ENCODE results near the gene HERPUD1. TPM values are rescaled to one million over a fixed set of nuclear protein-coding genes. Genes with fewer than 3 reads are reported as not detected.

Gene HERPUD1
- total and polyA plus RNA-seq, 4 donors: 57.8 to 219 (median 118) TPM

DNA sequence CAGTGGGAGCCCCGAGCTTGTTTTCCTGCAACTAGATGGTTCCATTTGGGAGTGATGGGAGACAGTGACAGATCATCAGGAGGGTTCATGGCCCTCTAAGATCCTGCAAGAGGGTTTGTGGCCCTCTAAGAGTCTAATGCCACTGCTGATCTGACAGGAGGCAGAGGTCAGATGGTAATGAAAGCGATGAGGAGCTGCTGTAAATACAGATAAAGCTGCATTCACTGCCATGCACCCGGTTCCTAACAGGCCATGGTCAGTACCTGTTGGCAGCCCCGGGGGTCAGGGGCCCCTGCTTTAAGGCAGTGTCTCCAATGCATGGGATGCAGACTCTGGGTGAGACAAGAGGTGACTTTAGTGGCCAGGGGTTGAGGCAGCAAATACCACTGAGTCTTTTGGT is 36.1 kb upstream of the HERPUD1 start:
- H3K9me3 ChIP-seq (ENCODE audit: control insufficient read depth in 4 of 4, low read length in 3 of 4): no peaks in the 10 kb centered on the region
- no peaks in the 10 kb centered on the region for H3K36me3 ChIP-seq (ENCODE audit: control insufficient read depth in 4 of 4, insufficient read depth in 3 of 4, low read depth in 1 of 4, low read length in 3 of 4)
- DNase-seq (ENCODE audit: low spot score): no peak
- no peak overlapping the region for H3K4me3 ChIP-seq (ENCODE audit: low read depth in 1 of 3, low read length in 3 of 3)
- no peak overlapping the region for H3K27ac ChIP-seq (ENCODE audit: low read depth in 1 of 2, low read length in 2 of 2)
- H3K27me3 ChIP-seq (ENCODE audit: control insufficient read depth in 4 of 4, insufficient read depth in 4 of 4, low read length in 3 of 4): no peaks in the 10 kb centered on the region
- WGBS: 48% methylated on average over 4 of the region's 4 CpGs
- no peak for TF ChIP-seq GABPA (IDR thresholded peaks at IDR 0.05 in 1 of 2, conservative IDR thresholded peaks at IDR 0.05 in 1 of 2)
- peak in 1 of 2 donors; percentile 29 for TF ChIP-seq HNF4A (conservative IDR thresholded peaks at IDR 0.05)
- TF ChIP-seq, protein P1, sequence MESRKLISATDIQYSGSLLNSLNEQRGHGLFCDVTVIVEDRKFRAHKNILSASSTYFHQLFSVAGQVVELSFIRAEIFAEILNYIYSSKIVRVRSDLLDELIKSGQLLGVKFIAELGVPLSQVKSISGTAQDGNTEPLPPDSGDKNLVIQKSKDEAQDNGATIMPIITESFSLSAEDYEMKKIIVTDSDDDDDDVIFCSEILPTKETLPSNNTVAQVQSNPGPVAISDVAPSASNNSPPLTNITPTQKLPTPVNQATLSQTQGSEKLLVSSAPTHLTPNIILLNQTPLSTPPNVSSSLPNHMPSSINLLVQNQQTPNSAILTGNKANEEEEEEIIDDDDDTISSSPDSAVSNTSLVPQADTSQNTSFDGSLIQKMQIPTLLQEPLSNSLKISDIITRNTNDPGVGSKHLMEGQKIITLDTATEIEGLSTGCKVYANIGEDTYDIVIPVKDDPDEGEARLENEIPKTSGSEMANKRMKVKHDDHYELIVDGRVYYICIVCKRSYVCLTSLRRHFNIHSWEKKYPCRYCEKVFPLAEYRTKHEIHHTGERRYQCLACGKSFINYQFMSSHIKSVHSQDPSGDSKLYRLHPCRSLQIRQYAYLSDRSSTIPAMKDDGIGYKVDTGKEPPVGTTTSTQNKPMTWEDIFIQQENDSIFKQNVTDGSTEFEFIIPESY (IDR thresholded peaks at IDR 0.05): no peak
- no peak for TF ChIP-seq NR2F2 (IDR thresholded peaks at IDR 0.05)
- TF ChIP-seq FOXA1 (IDR thresholded peaks at IDR 0.05): no peak
- TF ChIP-seq SP1 (IDR thresholded peaks at IDR 0.05): no peak
- TF ChIP-seq RAD21 (IDR thresholded peaks at IDR 0.05): no peak
- no peak for TF ChIP-seq YY1 (IDR thresholded peaks at IDR 0.05)
- no peak for TF ChIP-seq HNF4G (IDR thresholded peaks at IDR 0.05)
- peak in 1 of 2 donors; percentile 39 for TF ChIP-seq RXRA (IDR thresholded peaks at IDR 0.05)
- no peak overlapping the region for H3K9ac ChIP-seq (ENCODE audit: low read depth in 1 of 2, low read length in 2 of 2)
- H3K4me1 ChIP-seq (ENCODE audit: control insufficient read depth in 4 of 4, insufficient read depth in 4 of 4, low read length in 3 of 4): peaks cover 0 to 2% (median 0%) of the 10 kb centered on the region in 4 donors

DNA sequence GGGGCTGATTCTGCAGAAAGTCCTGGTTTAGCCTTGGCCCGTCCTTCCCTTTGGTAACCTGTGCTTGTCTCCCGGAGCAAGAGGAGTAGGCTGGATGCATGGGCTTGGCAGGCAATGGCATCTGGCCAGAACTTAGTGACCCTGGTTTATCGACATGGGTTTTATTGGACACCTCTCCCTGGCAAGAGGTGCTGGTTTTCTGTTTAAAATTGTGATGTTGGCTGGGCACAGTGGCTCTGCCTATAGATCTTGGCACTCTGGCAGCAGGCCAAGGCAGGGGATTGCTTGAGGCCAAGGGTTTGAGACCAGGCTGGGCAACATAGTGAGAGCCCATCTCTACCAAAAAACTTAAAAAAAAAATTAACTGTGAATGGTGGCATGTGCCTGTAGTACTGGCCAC is 35.7 kb upstream of the HERPUD1 start:
- 24% methylated on average over 3 of the region's 3 CpGs for WGBS
- Histone ChIP-seq H3K4me1 (ENCODE audit: control insufficient read depth in 4 of 4, insufficient read depth in 4 of 4, low read length in 3 of 4) (peaks cover 0 to 2% (median 0%) of the 10 kb centered on the region in 4 donors), H3K4me3 (ENCODE audit: low read depth in 1 of 3, low read length in 3 of 3) (no peak overlapping the region), H3K9ac (ENCODE audit: low read depth in 1 of 2, low read length in 2 of 2) (no peak overlapping the region), H3K27ac (ENCODE audit: low read depth in 1 of 2, low read length in 2 of 2) (no peak overlapping the region), H3K9me3 (ENCODE audit: control insufficient read depth in 4 of 4, low read length in 3 of 4) (no peaks in the 10 kb centered on the region), H3K36me3 (ENCODE audit: control insufficient read depth in 4 of 4, insufficient read depth in 3 of 4, low read depth in 1 of 4, low read length in 3 of 4) (no peaks in the 10 kb centered on the region), H3K27me3 (ENCODE audit: control insufficient read depth in 4 of 4, insufficient read depth in 4 of 4, low read length in 3 of 4) (no peaks in the 10 kb centered on the region)
- TF ChIP-seq SP1 (IDR thresholded peaks at IDR 0.05): no peak
- TF ChIP-seq, protein P2, sequence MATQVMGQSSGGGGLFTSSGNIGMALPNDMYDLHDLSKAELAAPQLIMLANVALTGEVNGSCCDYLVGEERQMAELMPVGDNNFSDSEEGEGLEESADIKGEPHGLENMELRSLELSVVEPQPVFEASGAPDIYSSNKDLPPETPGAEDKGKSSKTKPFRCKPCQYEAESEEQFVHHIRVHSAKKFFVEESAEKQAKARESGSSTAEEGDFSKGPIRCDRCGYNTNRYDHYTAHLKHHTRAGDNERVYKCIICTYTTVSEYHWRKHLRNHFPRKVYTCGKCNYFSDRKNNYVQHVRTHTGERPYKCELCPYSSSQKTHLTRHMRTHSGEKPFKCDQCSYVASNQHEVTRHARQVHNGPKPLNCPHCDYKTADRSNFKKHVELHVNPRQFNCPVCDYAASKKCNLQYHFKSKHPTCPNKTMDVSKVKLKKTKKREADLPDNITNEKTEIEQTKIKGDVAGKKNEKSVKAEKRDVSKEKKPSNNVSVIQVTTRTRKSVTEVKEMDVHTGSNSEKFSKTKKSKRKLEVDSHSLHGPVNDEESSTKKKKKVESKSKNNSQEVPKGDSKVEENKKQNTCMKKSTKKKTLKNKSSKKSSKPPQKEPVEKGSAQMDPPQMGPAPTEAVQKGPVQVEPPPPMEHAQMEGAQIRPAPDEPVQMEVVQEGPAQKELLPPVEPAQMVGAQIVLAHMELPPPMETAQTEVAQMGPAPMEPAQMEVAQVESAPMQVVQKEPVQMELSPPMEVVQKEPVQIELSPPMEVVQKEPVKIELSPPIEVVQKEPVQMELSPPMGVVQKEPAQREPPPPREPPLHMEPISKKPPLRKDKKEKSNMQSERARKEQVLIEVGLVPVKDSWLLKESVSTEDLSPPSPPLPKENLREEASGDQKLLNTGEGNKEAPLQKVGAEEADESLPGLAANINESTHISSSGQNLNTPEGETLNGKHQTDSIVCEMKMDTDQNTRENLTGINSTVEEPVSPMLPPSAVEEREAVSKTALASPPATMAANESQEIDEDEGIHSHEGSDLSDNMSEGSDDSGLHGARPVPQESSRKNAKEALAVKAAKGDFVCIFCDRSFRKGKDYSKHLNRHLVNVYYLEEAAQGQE (IDR thresholded peaks at IDR 0.05): no peak
- TF ChIP-seq, protein P3, sequence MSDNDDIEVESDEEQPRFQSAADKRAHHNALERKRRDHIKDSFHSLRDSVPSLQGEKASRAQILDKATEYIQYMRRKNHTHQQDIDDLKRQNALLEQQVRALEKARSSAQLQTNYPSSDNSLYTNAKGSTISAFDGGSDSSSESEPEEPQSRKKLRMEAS (IDR thresholded peaks at IDR 0.05): no peak
- TF ChIP-seq, protein P1 (IDR thresholded peaks at IDR 0.05): no peak
- TF ChIP-seq EGR1 (IDR thresholded peaks at IDR 0.05; ENCODE audit: low read depth in 2 of 2): no peak
- TF ChIP-seq GABPA (IDR thresholded peaks at IDR 0.05 in 1 of 2, conservative IDR thresholded peaks at IDR 0.05 in 1 of 2): no peak
- no peak for TF ChIP-seq HNF4G (IDR thresholded peaks at IDR 0.05)
- no peak for TF ChIP-seq HNF4A (conservative IDR thresholded peaks at IDR 0.05)
- no peak for DNase-seq (ENCODE audit: low spot score)
